ENCODE data around the gene ATP1A1.
A peak's percentile ranks its signal among the peaks of the same experiment; 100 is the strongest.

The ATP1A1 gene

GRCh38 chr1:116372651-116373430 lies at the start of gene ATP1A1:
TSS of gene ATP1A1 (plus strand) at chr1:116373244. CDS start at chr1:116373512, 268 bp downstream.
- DNase-seq = peak; percentile 74 to 96

DNA sequence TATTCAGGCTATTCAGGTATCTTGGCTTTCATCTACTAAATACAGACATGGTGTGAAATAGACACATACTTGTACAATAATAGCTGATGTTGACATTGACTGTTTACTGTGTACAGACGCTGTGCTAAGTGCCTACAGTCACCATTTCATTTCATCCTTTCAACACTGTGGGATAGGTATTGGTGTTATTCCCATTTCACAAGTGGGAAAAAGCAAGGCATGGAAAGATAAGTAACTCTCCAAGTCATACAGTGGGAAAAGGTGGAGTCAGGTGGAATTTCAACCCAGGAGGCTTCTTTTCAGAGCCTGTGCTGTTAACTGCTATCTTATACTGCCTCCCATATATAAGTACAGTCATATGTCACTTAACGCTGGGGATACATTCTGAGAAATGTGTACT lies 49.6 kb upstream of the ATP1A1 start:
- DNase-seq = no peak

- DNase-seq = no peak
Measured at GRCh38 chr1:116324411-116324810, 48.6 kb upstream of the ATP1A1 start.

GRCh38 chr1:116325104-116325503 lies 47.9 kb upstream of the ATP1A1 start:
- no peak for DNase-seq

GRCh38 chr1:116325922-116326321 lies 47.1 kb upstream of the ATP1A1 start:
- DNase-seq = no peak

- DNase-seq = no peak
Measured at GRCh38 chr1:116326486-116326885, 46.6 kb upstream of the ATP1A1 start.

DNA sequence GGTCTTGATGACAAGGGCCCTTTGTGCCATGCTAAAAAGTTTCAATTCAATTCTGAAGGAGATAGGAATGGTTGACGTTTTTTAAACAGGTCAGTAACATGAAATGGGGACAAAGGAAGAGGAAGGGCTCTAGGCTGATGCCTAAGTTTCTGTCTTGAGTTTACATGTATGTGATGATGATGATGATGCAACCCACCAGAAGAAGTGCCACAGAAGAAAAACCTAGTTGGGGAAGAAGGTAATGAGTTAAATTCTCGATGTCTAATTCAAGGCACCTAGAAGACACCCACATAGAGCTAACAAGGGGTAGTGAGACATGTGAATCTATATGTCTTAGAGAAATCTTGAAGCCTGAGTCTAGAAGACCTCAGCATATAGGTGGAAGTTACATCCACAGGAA lies 44.4 kb upstream of the ATP1A1 start:
- DNase-seq = no peak

GRCh38 chr1:116329524-116330341 lies 43.3 kb upstream of the ATP1A1 start:
- no peak for DNase-seq

DNA sequence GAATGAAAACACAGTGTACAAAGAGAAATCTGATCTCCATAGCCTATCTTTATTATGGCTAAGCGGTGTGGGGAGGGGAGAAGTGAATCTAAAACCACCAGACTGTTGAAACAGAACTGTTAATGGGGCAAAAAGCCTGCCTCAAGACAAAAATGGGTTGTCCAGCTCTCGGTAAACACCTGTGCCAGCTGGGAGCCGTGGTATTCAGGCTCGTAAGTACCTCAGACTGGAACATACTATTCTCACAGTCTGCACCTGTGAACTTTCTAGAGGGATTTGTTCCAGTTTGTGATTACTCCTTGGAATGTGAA lies 42.7 kb upstream of the ATP1A1 start:
- no peak for DNase-seq

DNA sequence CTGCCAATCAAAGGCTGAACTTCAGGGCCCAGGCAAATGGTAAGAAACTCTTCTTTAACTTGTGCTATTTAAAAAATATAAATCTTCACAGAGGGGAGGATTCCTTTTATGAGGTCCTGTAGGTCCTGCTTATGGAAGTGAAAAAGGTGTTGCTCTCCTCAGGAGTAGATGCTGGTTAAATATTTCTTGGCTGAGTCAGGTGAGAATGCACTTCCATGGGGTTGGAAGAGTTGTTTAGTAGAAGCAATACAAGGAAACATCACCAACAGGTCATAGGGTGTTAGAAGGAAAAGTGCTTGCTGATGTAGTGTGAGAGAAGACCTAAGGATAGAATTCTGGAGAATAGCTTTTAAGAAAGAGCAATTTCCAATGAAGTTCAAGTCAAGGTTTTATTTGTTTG lies 42.2 kb upstream of the ATP1A1 start:
- no peak for DNase-seq

DNA sequence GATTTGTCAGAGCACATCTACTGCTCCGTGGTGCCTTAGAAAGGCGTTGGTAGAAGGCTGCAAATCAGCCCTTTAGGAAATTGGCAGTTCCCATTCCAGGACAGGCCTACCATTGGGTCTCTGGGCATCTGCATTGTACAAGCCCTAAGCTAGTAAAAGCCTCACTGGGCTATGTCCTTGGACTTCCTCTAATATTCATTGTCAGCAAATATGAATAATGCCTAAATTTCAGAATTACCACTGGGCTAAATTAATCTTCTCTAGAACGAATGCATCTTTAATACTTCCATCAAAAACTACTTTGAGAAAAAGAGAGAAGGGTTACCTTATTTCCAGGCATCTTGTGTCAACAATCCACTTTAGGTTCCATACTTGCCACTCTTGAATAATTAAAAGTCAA lies 41.5 kb upstream of the ATP1A1 start:
- no peak for DNase-seq

- DNase-seq = no peak
Measured at GRCh38 chr1:116332451-116332850, 40.6 kb upstream of the ATP1A1 start.

DNA sequence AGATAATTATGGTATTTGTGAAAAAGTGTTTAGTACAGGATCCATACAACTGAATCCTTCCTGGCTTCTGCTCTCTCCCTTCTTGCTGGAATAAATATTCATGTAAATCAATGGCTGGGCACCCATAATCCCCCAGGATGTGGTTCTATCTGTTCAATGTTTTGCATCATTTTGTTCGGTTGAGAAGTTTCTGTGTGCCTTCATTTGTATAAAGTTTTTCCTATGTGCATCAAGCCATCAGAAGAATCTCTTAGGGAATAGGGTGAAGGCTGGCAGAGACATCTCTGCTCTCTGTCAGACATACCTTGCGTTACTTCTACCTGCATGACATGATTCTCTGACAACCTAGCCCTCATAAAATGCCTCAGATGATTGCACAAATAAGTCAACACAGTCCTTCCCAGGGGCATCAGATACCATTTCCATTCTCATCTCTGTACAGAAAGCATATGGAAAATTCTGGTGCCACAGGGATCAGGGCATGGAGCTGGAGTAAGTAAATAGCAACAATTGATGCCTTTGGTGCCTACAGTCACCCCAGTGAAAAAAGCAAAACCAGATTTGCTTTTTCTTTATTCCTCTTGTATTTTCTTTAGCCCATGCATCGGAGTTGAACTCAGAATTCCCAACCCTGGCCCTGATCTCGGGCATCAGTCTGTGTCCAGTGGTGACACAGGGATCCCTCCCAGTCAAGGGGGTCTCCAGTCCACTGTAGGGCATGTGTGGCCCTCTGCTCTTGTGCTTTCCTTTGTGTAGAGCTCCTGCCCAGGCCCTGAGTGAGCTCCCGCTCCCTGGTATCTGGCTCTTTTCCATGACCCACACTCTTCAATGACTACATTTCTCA lies 39.7 kb upstream of the ATP1A1 start:
- no peak for DNase-seq

DNA sequence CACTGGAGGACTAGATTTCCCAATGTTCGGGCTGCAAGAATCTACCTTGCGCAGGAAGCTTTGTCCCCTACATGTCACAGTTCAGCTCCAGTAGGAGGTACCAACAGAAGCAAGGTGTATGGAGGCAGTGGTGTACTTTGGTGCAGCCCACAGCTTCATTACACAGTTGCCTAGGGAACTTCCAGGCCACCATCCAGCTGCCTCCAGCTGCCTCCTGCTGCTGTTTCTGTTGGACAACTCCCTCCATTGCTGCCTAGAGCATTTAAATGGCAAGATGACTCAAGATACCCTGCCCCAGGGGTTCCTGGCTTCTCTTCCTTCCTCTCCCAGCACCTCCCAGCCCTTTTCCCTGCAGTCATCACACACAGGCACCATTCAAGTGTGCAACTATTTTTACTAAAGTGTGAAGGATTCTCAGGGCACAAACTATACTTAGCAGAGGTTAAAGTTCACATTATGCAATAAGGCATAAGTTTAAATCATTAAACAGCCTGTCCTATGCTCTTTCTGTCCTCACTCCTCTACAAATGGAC lies 39.0 kb upstream of the ATP1A1 start:
- DNase-seq = no peak

GRCh38 chr1:116334868-116335635 lies 38.0 kb upstream of the ATP1A1 start:
- DNase-seq = no peak

GRCh38 chr1:116335850-116336624 lies 37.0 kb upstream of the ATP1A1 start:
- no peak for DNase-seq

DNA sequence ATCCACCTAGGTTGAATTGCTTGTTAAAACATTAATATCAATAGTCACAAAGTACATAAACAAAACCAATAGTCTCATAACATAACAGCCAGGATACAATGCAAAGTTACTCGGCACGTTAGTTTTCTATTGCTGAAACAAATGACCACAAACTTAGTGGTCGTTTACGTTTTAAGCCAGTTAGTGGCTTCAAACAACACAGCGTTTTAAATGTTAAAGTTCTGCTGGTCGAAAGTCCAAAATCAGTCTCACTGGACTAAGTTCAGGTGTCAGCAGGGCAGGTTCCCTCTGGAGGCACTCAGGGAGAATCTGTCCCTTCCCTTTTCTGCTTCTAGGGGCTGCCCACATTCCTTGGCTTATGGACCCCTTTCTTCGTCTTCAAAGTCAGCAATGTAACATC lies 35.6 kb upstream of the ATP1A1 start:
- DNase-seq = no peak

DNA sequence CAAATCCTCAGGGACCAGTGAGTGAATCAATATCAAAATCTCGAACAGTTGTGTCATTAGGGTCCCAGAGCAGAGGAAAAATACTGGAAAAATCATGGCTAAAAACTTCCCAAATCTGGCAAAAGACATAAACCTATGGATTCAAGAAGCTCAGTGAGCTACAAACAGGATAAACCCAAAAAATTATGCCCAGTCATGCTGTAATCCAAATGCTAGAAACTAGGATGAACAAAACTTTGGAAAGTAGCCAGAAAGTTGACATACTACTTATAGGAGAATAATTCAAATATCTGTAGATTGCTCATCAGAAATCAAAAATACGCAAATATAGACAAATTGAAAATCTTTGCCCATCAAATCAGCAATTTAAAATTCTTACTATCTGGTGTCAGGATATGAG lies 34.6 kb upstream of the ATP1A1 start:
- DNase-seq = no peak

- no peak for DNase-seq
Measured at GRCh38 chr1:116340506-116341231, 32.4 kb upstream of the ATP1A1 start.

GRCh38 chr1:116343019-116343418 lies 30.0 kb upstream of the ATP1A1 start:
- no peak for DNase-seq

DNA sequence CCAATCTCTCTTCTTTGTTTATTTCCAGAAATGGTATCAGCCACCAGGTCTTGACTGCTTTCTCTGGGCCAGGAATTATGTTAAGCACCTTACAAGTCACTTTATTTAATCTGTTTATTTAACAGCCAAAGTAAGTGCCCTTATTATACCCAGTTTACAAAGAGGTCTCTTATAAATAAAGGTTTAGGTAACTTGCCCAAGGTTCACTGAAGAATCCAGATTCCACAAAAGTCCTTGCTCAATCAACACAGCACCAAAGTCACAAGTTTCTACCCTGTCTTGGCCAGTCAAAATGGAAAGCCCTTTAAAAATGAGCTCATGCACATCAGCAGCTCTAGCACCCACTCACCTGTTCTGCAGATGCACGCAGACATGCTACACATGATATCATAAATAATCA lies 28.0 kb upstream of the ATP1A1 start:
- no peak for DNase-seq
